Right cardiac atrium (tissue), 5 donors: Measurements from ENCODE around the gene CCN2. TPM values are rescaled to one million over a fixed set of nuclear protein-coding genes. Genes with fewer than 3 reads are reported as not detected.
"Not testable (repeated sequence)": the region's sequence is repeated elsewhere in the genome, so short reads cannot be mapped to it uniquely, and the experiment has no call there.

Experiments used
- ATAC-seq, 2 donors: fragments of 200-7000 bp; cut with Tn5 transposase; one replicate each; pipeline versions ENCODE4 v1.8.0 to v1.9.1; 2020; ENCODE audit warnings: moderate library complexity in 2 of 2, mild to moderate bottlenecking in 1 of 2
- DNase-seq, 3 donors: peaks; one replicate each; pipeline ENCODE4 v3.0.0-alpha.2; 2020
- H3K27ac ChIP-seq: one replicate; pipeline ENCODE4 v1.5.1; 2013; ENCODE audit warnings: mild to moderate bottlenecking, low read length, control low read depth, moderate library complexity
- H3K27me3 ChIP-seq: one replicate; pipeline ENCODE4 v1.6.1; 2013; ENCODE audit not compliant: control insufficient read depth, insufficient read depth
- H3K4me1 ChIP-seq: one replicate; pipeline ENCODE4 v1.6.1; 2013; ENCODE audit warnings: low read length; ENCODE audit not compliant: control insufficient read depth, insufficient read depth
- H3K4me3 ChIP-seq: one replicate; pipeline ENCODE4 v1.5.1; 2013; ENCODE audit warnings: low read length, control low read depth
- H3K9me3 ChIP-seq: one replicate; pipeline ENCODE4 v1.6.1; 2013; ENCODE audit warnings: low read length; ENCODE audit not compliant: control insufficient read depth
- WGBS: extraction: QIAGEN DNeasy Blood & Tissue Kit; methylation state at CpG from one replicate; pipeline ENCODE4 v1.1.7; 2013; 5-methylcytosine and 5-hydroxymethylcytosine counted together
- intact Hi-C, 4 donors: fragments of 100-400 bp; cut with DNase I; formaldehyde crosslinking; loops; one replicate each; pipeline versions ENCODE4 v1.11.0 to v1.14.0; 2022 to 2023
- polyA plus RNA-seq: library from polyadenylated mRNA; stranded (reverse); fragments of 200-250 nt; gene quantifications from one replicate; pipeline ENCODE4 v1.2.3, GENCODE V29; 2013
- total RNA-seq, 4 donors: library from RNA; stranded (reverse); fragmentation: NEBNext Ultra II Directional; extraction: Animal tissue kit (Norgen Biotek cat#: 25700); gene quantifications; one replicate each; pipeline ENCODE4 v1.2.1, GENCODE V29; 2021
- donor health status: healthy with polysubstance abuse.
- donor health status: DM: no; HTN: yes; CAD: no.
- donor health status: DM: no; HTN: no; CAD: no.
- donor health status: DM: no; HTN: yes; CAD: no; lungs with severe emphysema.
- donor health status: DM: yes; HTN: yes; CAD: no.

The CCN2 gene
- total and polyA plus RNA-seq, 5 donors, result 35.8 to 602 (median 65.3) TPM

- H3K9me3 ChIP-seq, H3K27ac ChIP-seq, H3K4me3 ChIP-seq, H3K27me3 ChIP-seq, DNase-seq, ATAC-seq, H3K4me1 ChIP-seq, intact Hi-C loops: not testable (repeated sequence)
- WGBS, result 87% methylated on average over 11 of the region's 12 CpGs
These were observed 47.4 kb downstream of the CCN2 start for GRCh38 chr6:131903734-131904133.

- WGBS, result 84% methylated on average over 5 of the region's 5 CpGs
- intact Hi-C loops, result not testable (repeated sequence)
These were observed 49.8 kb downstream of the CCN2 start for GRCh38 chr6:131901326-131901873.

GRCh38 chr6:131900231-131900630 lies 50.9 kb downstream of the CCN2 start:
- Histone ChIP-seq H3K9me3 (no peaks in the 10 kb centered on the region), H3K27ac (no peak overlapping the region), H3K27me3 (no peaks in the 10 kb centered on the region), H3K4me3 (no peak overlapping the region), H3K4me1 (no peaks in the 10 kb centered on the region)
- intact Hi-C loops, result no loop called here
- ATAC-seq (no peak), DNase-seq (no peak)

More at GRCh38 chr6:131901326-131901873, 49.8 kb downstream of the CCN2 start:
- not testable (repeated sequence) for H3K4me3 ChIP-seq, H3K27ac ChIP-seq, ATAC-seq, H3K9me3 ChIP-seq, H3K27me3 ChIP-seq, H3K4me1 ChIP-seq, DNase-seq

- H3K4me1 ChIP-seq, result no peaks in the 10 kb centered on the region
- H3K9me3 ChIP-seq, result no peaks in the 10 kb centered on the region
- ATAC-seq (no peak), DNase-seq (no peak)
- no peak overlapping the region for H3K4me3 ChIP-seq
- intact Hi-C loops, result no loop called here
- H3K27ac ChIP-seq, result no peak overlapping the region
- no peaks in the 10 kb centered on the region for H3K27me3 ChIP-seq
- WGBS, result 86% methylated on average over 1 of the region's 1 CpG
These were observed 52.5 kb downstream of the CCN2 start for GRCh38 chr6:131898718-131899117.

Other genes starting within 250 kb of the CCN2 start
- not detected for gene OR2A4, start 250.0 kb downstream of the CCN2 start, total RNA-seq
- not detected for gene OR2A4, start 250.0 kb downstream of the CCN2 start, polyA plus RNA-seq
- gene CTAGE9, start 240.4 kb downstream of the CCN2 start, total RNA-seq, result not detected
- gene CTAGE9, start 240.4 kb downstream of the CCN2 start, polyA plus RNA-seq, result not detected
- gene ENPP1, start 143.4 kb downstream of the CCN2 start, total RNA-seq, result 1 to 10 TPM; 2.6 to 4.5 (median 3.1) TPM
- gene ENPP1, start 143.4 kb downstream of the CCN2 start, polyA plus RNA-seq, result 1.2 TPM